RKO (cell line): Measurements from ENCODE around the gene FFAR2.

Source experiments
- DNase-seq: peaks from one replicate; pipeline ENCODE4 v3.0.0-alpha.2; 2016; ENCODE audit warnings: low spot score

FFAR2 gene

GRCh38 chr19:35486268-35486708, 38.2 kb downstream of the FFAR2 start:
- no peak for DNase-seq

- no peak for DNase-seq
These were observed 39.7 kb downstream of the FFAR2 start for GRCh38 chr19:35487656-35488182.

DNA sequence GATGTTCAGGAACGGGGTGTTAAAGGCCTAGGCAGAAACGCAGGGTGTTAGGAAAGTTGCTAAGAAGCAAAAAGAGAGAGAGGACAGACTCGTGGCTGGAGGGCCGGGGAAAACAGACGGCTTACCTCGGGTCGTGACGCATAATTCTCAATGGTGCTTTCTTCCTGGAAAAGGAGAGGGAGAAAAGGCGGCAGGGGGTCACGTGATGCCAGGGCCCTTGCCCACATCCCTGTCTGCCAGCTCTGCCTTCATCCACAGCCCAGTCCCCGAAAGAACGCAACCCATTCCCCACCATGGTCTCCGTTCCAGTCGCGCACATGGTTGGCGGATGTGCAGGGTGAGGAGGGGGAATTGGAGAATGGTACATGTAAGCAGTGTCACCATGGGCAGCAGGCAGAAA, 40.6 kb downstream of the FFAR2 start:
- no peak for DNase-seq

- DNase-seq, result no peak
These were observed 42.3 kb downstream of the FFAR2 start, which contains the start of gene KRTDAP for GRCh38 chr19:35490364-35490763. Gene KRTDAP, minus strand, starts transcription at chr19:35490464. Its CDS starts 22 bp downstream, at chr19:35490442.

GRCh38 chr19:35491836-35492360, 43.8 kb downstream of the FFAR2 start:
- no peak for DNase-seq

GRCh38 chr19:35493971-35494370, 45.9 kb downstream of the FFAR2 start:
- no peak for DNase-seq

DNA sequence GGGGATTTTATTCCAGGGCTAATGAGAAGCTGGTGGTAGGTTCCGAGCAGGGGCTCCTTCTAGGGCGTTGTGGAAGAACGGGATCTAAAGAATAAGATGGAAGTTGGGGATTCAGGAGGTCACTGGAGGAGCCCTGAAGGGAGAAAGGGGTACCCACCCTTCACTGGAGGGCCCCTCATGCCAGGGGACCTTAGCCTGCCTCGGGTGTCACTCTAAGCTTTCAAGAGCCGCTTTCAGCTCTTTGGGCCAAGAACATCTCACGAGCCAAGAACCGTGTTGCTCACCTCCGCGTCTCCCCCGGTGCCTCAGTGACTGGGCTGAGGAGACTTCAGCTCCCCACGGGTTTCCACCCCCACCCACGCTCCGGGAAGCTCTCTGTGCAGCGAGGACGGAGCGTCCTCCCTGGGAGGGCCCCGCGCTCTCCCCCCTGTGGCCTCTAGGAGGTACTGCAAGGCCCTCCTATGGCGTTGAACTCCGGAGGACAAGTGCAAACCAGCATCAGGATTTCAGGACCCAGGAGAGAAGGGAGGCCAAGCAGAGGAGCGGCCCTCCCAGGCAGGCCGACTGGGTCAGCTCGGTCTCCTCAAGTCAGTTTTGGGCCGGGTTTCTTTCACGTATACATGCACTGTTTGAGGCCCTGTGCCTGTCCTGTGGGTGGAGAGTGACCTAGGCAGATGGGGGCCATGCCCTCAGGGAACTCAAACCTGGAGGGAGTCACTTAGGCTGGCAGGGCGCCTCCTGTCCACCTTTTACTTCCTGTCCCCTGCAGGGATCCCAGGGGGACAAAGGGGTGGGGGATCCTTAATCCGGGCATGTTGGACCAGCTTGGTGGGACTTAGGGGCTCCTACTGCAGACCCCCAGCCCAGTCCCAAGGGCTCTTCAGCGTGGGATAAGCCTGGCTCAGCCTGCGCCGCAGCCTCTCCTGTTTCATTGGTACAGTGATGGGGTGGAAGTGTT, 47.3 kb downstream of the FFAR2 start:
- DNase-seq, result peak; percentile 80

GRCh38 chr19:35497406-35497805, 49.3 kb downstream of the FFAR2 start:
- DNase-seq, result no peak

- DNase-seq, result no peak
These were observed 50.2 kb downstream of the FFAR2 start for GRCh38 chr19:35498220-35498619.

- DNase-seq, result no peak
These were observed 51.0 kb downstream of the FFAR2 start for GRCh38 chr19:35498984-35499527.

- DNase-seq, result no peak
These were observed 52.6 kb downstream of the FFAR2 start for GRCh38 chr19:35500611-35501010.
